CD4-positive, alpha-beta T cell treated with Interleukin-17A for 1 hour (primary cell): ENCODE measurements around the gene LDLRAD4.

Experiments used
- DNase-seq: peaks from one replicate; pipeline ENCODE4 v3.0.0-alpha.2; 2020

LDLRAD4 gene

GRCh38 chr18:13232086-13232917, 13.7 kb downstream of the LDLRAD4 start:
- no peak for DNase-seq

DNA sequence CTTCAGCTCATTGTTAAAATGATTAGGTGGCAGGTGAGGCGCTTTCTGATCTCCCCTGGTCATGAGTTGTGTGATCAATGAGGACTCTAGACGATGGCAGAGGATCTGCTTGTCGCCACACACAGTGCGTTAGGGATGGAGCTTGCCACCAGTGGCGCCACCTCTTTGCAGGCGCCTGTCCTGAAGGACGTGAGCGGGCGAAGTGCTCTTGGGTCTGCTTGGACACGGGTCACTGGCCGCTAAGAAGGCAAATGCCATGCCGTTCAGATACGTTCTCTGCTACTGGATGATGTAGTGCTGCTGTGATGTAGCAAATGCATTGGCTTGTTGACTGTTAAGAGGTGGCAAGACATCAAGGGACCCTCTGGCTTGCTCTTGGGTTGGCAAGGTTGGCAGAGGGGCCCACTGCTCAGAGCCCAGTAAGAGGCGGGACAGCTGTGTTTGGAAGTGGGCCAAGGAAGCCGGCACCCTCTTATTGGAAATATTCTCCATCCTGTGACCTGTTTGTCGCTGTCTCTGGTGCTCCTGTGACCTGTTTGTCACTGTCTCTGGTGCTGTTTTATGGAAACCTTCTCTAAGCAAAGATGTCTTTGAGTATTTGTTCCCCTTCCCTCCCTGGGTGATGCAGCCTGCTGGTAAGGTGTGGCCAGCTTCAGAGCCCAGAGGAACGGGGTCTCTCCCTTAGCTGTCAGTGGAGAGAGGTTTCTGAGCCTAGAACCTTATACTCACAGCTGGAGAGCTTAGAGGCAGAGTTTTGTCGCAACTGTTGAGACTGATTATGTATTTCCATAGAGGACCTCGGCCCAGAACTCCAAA, 14.6 kb downstream of the LDLRAD4 start:
- DNase-seq = no peak

DNA sequence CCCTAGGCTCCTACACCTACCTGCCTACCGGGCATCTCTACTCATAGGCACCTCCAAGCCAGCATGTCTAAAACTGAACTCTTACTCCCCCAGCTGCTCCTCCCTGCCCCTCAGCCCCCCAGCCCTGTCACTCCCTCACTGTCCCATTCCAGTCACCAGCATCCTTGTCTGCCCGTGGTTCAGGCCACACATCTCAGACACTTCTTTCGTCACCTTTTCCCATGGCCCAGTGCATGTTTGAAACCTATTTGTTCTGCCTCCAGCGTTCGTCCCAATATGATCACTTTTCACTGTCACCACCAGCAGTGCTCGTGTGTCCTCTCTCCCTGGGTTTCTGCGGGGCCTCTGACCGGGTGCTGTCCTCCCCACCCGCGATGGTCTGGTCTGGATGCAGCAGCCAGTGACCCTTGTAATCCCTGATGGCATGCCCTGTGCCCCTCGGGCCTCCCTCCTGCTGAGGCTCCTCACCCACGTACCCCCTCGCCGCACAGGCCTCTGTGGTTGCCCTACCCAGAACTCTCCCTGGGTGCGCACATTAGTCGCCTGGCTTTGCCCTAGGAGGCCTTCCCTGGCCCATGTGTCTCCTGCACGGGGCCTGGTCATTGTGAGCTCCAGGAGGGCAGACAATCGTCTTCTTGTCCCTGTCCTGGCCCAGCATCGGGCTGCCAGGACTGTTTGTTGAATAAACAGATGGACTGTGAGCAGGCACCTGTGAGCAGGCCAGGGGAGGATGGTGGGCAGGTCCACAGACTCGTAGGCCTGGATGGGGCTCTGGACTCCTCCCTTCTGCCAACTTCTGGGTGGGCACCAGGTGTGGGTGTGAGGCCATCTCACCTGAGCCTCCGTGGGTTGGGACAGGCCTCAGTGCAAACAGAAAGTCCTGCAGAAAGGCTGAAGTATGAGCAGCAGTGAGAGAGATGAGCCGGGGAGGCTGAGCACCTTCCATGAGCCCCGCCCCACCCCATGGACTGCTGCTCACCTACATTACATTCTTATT, 15.5 kb downstream of the LDLRAD4 start:
- DNase-seq = no peak

GRCh38 chr18:13235421-13235831, 16.9 kb downstream of the LDLRAD4 start:
- no peak for DNase-seq

DNA sequence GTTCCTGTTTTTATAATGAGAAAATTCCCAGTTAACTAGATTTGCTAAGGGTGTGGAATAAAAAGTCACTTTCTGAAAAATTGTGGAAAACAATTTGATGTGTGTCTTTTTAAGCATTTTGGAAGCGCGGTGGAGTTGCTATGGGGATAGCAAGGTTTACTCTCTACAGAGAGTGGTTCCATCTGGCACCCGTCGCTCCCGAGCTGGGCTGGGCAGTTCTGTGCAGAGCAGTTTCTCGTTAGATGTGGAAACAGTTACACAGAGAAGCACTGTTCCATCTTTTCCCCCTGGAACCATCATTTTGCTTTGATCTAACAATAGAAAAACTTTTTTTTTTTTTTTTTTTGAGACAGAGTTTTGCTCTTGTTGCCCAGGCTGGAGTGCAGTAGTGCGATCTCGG, 17.4 kb downstream of the LDLRAD4 start:
- no peak for DNase-seq

GRCh38 chr18:13236411-13236810, 17.9 kb downstream of the LDLRAD4 start:
- no peak for DNase-seq

GRCh38 chr18:13237073-13237472, 18.5 kb downstream of the LDLRAD4 start:
- no peak for DNase-seq

- DNase-seq = no peak
Observed at GRCh38 chr18:13237641-13238040, 19.1 kb downstream of the LDLRAD4 start.

GRCh38 chr18:13239171-13239956, 20.8 kb downstream of the LDLRAD4 start:
- no peak for DNase-seq

- DNase-seq = no peak
Observed at GRCh38 chr18:13240060-13240725, 21.6 kb downstream of the LDLRAD4 start.

DNA sequence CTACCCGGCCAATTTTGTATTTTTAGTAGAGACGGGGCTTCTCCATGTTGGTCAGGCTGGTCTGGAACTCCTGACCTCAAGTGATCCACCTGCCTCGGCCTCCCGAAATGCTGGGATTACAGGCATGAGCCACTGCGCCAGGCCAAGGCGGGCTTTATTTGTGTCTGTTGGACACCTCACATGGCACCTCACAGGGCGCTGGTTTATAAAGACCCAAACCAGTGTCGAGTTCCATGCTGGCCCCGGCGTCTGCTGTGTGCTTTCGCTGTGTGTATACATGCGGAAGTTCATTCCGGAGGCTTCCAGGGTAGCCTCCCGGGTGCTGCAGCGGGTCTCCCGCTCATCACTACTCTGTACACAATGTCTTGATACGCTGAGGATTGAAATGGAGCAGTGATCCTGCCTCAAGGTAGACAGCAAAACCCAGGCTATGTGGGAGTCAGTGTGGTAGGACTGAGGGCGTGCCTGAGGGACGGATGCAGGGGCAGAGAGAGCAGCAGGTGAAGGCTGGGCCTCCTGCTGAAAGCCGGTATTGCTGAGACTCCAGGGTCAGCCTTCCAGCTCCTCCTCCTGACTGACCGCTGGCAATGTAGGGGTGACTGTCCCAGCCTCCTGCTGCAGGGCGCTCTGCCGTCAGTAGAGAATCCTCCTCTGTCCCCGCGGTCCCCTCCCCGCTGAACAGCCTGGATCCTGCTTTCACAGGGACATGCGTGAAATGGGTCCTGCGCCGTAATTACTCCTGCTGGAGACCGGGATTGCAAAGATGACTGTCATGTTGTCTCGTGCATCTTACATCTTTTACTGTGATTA, 22.7 kb downstream of the LDLRAD4 start:
- DNase-seq = no peak

DNA sequence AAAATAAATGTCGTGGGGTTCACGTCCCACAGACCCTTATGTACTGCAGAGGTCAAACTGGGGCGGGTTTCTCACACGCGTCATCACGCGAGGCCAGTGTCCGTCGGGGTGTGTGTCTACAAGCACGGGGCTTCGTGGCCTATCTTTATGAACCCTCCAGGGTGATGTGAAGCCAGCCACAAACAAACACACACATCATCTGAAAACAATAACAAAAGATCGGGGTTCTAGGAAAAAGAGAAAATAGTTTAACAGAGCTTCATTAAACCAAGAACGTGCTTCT, 23.3 kb downstream of the LDLRAD4 start:
- no peak for DNase-seq

DNA sequence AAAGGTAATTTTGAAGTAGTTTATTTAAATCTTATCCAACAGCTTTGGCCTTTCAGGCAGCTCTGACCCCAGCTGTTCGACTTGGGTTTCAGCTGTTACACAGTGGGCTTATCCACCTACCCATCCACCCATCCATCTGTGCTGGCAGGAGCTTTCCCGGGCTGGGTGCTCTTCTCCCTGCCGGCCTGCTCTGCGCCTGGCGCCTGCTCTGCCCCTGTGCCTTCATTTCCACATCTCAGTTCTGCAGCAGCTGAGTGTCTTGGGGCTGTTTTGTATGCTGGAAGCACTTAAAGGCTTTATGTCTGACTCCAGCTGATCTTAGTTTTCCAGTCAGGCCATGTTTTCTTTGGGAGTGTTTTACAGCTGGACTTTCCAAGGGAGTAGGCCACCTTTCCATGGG, 24.2 kb downstream of the LDLRAD4 start:
- no peak for DNase-seq

DNA sequence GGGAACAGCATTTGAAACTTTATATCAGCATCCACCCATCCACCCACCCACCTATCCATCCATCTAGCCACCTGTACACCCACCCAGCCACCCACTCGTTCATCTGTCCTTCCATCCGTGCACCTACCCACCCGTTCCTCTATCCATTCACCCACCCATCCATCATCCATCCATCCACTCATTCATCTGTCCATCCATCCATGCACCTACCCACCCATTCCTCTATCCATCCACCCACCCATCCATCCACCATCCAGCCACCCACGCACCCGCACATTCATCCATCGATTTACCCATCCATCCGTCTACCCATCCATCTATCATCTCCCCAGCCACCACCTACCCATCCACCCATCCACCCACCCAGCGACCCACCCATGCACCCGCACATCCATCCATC, 24.8 kb downstream of the LDLRAD4 start:
- DNase-seq = no peak

DNA sequence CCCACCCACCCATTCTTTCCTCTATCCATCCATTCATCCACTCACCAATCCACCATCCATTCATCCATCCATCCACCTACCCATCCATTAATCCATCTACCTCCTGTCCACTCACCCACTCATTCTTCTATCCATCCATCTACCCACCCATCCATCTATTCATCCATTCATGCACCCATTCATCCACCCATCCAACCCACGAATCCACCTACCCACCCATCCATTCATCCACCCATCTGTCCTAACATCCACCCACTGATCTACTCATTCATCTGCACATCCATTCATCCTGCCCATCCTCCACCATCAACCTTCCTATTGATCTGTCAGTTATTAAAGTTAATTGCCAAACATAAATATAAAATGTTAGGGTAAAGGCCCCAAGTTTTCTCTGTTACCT, 25.6 kb downstream of the LDLRAD4 start:
- no peak for DNase-seq

- DNase-seq = no peak
Observed at GRCh38 chr18:13245481-13246000, 27.0 kb downstream of the LDLRAD4 start.

DNA sequence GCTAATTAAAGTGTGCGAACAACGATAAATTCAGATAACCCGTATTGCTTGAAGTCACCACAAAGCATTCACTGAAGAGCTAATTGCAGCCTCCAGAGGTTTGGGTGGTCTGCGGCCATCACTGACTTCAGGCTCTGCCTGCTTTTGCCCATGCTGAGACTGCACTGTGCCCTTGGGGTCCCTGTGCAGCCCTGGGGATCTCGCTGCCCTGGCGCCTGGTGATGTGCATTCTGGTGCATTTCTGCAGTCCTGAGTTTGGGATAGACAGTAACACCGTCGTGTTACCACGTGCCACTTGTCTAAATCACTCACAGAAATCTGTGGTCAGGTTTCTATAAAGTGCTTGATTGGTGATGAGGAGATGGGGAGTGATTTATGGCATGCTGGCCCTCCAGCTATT, 27.6 kb downstream of the LDLRAD4 start:
- no peak for DNase-seq

DNA sequence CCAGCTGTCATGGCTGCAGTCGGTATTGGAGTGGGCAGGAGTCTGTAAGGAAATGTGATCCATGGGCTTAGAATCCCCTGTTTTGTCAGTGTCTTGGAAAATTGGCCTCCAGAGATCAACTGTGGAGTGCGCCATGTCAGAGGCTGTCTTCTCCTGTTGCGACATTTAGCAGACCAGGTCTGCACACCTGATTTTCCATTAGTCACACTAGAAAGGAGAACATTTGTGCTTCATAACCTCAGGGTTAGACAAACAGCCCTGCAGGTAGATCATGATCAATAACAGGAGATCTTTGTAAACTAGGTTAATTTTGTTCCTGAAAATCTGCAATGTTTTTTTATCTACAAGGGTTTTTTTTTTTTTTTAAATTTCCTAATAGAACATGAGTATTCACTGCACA, 28.0 kb downstream of the LDLRAD4 start:
- no peak for DNase-seq

DNA sequence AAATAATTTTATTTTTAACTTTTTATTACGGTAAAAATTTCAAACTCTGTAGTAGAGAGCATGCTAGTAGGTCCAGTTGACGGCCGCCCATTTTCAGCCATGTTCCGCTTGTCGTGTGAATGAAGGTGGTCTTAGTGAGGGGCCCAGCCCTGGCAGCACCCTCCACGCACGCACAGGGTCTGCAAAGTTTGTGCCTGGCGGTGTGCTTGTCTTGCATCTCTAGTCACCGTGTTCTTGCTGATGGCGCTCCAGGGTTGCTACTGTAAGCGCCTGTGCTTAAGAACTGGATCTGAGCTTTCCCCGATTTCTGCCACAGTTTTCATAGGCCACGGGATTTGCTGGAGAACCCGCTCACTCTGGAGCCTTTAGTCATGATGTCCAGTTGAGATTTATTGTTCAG, 28.9 kb downstream of the LDLRAD4 start:
- no peak for DNase-seq

GRCh38 chr18:13252686-13253410, 34.3 kb downstream of the LDLRAD4 start:
- no peak for DNase-seq
